Loucy (cell line): ENCODE measurements around the gene KRT17.

ENCODE experiments used
- EZH2phosphoT487 ChIP-seq: fragments of 200-600 bp; IDR thresholded peaks from 2 replicates; pipeline ENCODE4 v1.6.1; 2018; ENCODE audit warnings: antibody characterized with exemption, mild to moderate bottlenecking, moderate library complexity, borderline replicate concordance
- TF ChIP-seq, protein P1 (sequence below): fragments of 200-600 bp; sonication (generic); conservative IDR thresholded peaks from 2 replicates; pipeline ENCODE4 v1.5.1; 2014; ENCODE audit warnings: mild to moderate bottlenecking, antibody characterized with exemption, low read length

DNA sequence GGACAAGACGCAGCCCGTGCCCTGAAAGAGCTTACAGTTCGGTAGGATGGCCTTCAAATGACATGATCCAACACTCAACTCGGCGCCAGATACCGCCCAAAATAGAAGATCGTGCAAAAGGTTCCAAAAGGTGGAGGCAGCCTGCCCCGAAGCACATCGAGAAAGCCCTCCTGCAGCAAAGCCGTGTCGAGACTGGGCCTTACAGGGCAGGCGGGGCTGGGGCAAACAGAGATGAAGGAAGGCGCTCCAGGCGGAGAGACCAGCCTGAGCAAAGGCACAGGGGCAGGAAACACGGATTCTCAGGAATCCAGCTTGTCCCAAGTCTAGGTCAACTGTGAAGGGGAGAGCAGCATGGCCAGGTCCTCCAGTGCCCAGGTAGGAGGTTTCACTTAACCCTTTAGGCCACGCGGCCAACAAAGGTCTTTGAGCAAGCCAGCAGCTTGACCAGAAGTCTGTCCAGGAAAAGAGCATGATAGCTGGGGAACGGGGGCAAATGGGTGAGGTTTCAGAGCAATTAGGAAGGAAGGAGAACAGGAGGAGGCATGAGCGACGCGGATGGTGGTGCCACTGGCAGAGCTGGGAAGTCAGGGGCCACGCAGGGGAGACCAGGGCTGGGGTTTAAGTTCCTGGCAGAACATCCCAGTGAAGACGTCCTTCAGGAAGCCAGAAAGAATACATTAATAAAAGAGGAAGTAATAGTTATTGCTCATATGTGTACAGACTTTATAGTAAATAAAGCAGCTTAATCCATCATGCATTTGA, 43.1 kb upstream of the KRT17 start:
- TF ChIP-seq, protein P1, sequence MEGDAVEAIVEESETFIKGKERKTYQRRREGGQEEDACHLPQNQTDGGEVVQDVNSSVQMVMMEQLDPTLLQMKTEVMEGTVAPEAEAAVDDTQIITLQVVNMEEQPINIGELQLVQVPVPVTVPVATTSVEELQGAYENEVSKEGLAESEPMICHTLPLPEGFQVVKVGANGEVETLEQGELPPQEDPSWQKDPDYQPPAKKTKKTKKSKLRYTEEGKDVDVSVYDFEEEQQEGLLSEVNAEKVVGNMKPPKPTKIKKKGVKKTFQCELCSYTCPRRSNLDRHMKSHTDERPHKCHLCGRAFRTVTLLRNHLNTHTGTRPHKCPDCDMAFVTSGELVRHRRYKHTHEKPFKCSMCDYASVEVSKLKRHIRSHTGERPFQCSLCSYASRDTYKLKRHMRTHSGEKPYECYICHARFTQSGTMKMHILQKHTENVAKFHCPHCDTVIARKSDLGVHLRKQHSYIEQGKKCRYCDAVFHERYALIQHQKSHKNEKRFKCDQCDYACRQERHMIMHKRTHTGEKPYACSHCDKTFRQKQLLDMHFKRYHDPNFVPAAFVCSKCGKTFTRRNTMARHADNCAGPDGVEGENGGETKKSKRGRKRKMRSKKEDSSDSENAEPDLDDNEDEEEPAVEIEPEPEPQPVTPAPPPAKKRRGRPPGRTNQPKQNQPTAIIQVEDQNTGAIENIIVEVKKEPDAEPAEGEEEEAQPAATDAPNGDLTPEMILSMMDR = no peak
- TF ChIP-seq EZH2phosphoT487 = no peak
